Activated T-cell treated with anti-CD3 and anti-CD28 coated beads, Interleukin-2, amount 50 U/mL, for 48 hours (primary cell): ENCODE data around the gene KRTAP6-3.

ENCODE experiments used
- DNase-seq, 2 experiments: peaks; one replicate each; pipeline ENCODE4 v3.0.0-alpha.2; 2020

The KRTAP6-3 gene

DNA sequence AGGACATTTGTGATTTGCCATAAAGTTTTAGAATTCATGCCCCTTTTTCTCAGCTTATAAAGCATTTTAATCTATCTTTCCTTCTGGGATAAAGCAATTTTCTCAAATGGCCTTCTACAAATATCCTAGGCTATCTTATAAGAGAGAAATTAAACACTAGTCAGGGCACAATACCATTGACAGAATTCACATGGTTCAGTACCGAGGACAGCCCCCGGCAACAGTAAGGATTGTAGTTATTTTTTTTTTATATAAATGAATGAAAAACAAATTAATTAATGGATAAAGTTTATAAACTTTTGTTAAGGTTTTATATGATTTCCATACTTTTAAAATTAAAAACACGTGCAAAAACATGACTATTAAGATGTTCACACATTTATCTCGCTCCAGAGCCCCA lies 35.9 kb downstream of the KRTAP6-3 start:
- DNase-seq = no peak

DNA sequence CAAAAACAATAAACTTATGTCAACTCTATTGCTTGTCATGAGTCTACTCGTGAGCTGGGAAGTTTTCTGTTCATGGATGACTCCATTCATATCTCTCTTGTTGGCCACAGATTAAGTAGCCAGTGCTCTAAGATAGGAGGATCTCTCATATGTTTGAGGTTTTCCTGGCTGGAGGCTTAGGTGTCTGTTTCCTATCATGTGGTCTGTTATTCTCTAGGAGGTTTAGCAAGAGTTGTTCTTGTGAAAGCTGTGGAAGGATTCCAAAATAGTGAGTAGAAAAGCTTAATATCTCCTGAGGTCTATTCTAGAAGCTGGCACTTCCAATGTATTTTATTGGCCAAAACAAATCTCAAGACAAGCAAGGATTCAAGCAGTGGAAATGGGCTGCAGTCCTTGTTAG lies 37.0 kb downstream of the KRTAP6-3 start:
- DNase-seq = no peak

DNA sequence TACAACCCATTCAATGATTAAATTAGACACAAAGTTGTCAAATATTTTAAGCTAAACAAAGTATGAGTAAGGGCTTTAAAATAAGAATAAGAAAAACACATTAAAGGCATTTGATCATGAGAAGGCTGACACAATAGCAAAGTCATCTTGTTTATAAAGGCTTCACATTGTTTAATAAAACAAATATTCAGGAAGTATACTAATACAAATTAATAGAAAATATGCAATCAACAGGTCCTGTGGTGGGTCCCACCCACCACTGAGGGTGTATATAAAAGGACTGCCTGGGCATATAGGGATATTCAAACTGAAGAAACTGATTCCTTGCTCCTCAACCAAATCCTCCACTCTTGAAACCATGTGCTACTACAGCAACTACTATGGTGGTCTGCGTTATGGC lies 42.7 kb downstream of the KRTAP6-3 start, which contains the start of gene KRTAP20-2:
Gene KRTAP20-2 (plus strand): TSS at position 301 of the 400 bp plus-strand sequence. CDS start 58 bp downstream, at position 359.
- no peak for DNase-seq

DNA sequence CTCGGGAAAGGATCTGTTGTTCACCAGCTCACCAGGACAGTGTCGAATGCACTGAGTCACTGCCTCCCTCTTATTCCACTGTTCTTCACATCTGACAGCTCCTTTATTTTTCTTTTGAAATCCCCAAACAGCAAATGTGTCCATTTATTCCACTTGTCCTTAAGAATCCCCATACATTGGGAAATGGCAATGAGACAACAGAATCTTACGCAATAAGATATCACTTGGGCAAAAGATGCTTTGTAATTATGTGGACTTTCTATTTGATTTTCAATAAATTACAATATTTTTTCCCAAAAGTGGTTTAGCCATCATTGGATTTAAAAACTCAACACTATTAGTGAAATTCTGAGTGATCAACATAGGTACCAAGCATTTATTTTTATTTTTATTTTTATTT lies 46.4 kb downstream of the KRTAP6-3 start:
- no peak for DNase-seq

DNA sequence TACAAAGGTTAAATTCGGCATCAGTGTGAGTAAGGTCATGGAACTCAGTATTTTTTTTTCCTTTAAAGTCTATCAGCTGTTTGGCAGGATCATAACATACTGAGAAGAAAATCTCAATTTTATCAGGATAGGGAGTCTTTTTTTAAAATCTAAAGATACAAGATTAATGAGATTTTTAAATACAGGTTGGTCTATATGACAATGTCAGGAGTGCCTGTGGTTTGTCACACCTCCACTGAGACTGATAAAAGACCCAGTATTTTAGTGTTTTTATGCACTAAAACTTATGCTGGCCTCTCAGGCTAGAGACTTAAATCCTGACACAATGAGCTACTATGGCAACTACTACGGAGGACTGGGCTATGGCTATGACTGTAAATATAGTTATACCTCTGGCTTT lies 50.3 kb downstream of the KRTAP6-3 start, which contains the start of gene KRTAP20-3:
Gene KRTAP20-3 (plus strand): TSS at position 301 of the 400 bp plus-strand sequence.
- DNase-seq = no peak
